GM21717 (cell line): ENCODE results near the gene ETFA.

Source experiments
- ATAC-seq: cut with Tn5 transposase; IDR thresholded peaks from one replicate; pipeline ENCODE4 v1.9.1; 2021; ENCODE audit warnings: mild to moderate bottlenecking, moderate library complexity; ENCODE audit not compliant: unreplicated experiment

ETFA gene

DNA sequence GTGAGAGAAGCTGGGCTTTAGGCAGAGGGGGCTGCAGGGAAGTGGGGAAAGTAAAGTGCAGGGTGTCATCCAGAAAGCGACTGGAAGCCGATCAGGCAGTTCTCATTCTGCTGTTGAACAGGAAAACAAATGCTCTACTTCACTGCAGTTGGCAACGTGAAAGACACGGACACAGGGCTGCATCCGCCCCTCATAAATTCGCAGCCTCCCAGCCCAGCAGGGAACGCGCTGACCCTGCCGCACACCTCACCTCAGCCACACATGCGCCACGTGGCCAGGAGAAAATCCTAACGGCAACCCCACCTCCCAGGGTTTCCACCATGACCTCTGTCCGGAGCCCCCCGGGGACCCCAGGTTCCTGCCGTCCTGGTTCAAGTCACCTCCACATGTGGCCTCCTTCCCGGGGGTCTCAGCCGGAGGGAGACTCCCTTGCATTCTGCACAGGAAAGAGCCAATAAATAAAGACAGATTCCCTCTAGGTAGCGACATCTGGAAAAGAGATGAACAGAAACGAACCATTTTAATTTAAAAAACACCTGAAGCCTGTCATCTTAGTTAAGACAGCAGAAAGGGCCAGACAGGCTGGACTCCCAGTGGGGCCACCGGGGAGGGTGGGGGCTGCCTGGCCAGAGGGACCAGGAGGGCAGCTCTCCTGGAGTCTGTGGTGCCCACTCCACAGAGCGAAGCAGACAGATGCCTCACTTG, 132.8 kb downstream of the ETFA start:
- ATAC-seq = no peak

- no peak for ATAC-seq
These were observed 133.7 kb downstream of the ETFA start for GRCh38 chr15:76177491-76178040.

- ATAC-seq = no peak
These were observed 134.7 kb downstream of the ETFA start for GRCh38 chr15:76176487-76177085.

DNA sequence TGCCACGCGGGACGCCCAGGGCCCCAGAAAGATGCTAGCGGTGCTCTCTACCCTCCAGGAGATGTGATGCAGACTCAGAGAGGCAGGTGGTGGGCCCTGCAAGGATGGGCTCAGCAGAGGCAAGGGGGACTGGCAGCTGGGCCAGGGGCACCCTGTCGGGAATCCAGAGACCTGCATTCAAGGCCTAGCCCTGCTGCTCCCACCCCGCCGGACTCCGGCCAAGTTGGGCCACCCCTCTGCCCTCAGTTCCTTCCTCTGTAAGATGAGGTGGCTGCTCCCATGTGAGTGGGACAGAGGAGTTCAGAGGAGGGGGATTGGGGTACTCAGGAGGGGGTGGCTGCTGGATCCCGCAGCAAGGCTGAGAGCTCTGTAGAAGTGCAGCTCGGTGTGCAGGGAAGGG, 135.2 kb downstream of the ETFA start:
- ATAC-seq = no peak

DNA sequence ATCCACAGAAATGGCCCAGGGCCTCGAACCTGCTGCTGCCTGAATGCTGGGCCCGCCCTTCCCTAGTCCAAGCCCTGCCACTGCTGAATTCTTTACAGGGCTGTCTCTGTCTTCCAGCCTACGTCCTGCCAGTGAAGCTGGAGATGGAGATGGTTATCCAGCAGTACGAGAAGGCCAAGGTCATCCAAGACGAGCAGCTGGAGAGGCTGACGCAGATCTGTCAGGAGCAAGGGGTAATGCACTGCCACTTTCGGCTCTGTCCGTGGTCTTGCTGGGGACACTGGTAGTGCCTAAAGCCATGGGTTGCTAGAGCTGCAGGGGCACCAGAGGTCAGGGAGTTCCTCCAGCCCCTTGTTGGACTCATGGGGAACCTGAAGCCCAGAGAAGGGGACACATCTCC, 135.8 kb downstream of the ETFA start:
- no peak for ATAC-seq

DNA sequence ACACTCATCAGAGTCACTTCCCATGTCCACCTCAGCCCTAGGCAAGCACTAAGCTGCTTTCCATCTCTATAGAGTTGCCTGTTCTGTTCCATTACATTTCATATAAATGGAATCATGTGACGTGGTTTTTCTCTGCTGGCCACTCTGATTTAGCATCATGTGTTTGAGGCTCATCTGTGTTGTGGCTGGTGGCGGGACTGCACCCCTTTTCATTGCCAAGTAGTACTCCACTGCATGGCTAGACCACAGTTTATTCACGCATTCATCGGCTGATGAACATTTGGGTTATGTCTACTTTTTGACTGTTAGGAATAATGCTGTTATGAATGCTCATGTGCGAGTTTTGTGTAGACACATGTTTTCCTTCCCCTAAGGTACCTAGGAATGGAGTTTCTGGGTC, 136.6 kb downstream of the ETFA start:
- ATAC-seq = no peak

- ATAC-seq = no peak
These were observed 137.9 kb downstream of the ETFA start for GRCh38 chr15:76173317-76173834.

- ATAC-seq = no peak
These were observed 138.5 kb downstream of the ETFA start for GRCh38 chr15:76172782-76173181.

GRCh38 chr15:76169911-76170800, 141.1 kb downstream of the ETFA start:
- ATAC-seq = no peak

- ATAC-seq = no peak
These were observed 142.3 kb downstream of the ETFA start for GRCh38 chr15:76169018-76169417.

DNA sequence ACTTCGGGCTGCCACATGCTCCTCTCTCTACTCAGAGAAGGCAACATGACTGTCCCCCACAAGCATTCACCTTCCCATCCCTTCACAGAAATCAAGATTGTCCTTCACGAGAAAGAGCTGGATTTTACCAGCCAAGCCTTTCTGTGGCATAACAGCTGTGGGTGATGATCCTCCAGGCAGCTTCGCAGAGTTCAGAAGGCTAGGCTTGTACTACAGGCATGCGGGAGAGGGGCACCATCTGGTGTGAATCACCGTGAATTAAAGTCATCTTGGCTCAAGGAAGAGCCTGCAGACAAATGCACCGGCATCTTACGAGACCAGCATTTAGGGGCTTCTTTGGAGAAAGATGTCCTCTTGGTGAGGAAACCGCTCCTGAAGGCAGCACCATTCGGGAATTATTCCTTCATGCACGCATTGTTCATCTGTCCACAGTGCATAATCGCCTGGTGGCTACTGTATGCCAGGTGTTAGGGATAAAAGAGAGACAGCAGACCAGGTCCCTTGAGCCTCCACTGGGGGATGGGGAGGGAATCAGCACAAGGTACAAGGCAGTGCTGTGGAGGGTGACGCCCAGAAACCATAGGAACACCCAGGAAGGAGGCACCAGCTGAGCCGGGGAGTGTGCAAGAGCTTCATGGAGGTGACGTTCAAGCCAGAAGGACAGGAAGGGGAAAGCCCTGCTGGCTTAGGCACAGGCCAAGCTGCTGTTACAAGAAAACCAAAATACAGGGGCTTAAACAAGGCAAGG, 142.9 kb downstream of the ETFA start:
- no peak for ATAC-seq

- ATAC-seq = no peak
These were observed 145.3 kb downstream of the ETFA start for GRCh38 chr15:76165951-76166350.
